HCT116 (cell line): ENCODE results near the gene PLCB1.

Source experiments
- EZH2 ChIP-seq: fragments of 200-600 bp; sonication (generic); IDR thresholded peaks from 2 replicates; pipeline ENCODE4 v1.6.1; 2017; ENCODE audit warnings: antibody characterized with exemption, mixed run types
- POLR2A ChIP-seq: IDR thresholded peaks from 2 replicates; pipeline ENCODE4 v1.7.0; 2011; ENCODE audit warnings: borderline replicate concordance; ENCODE audit not compliant: insufficient read depth, insufficient read length; ENCODE audit errors: extremely low read depth
- POLR2AphosphoS5 ChIP-seq: IDR thresholded peaks from 2 replicates; pipeline ENCODE4 v1.6.1; 2011; ENCODE audit warnings: mild to moderate bottlenecking, low read depth, low read length, moderate library complexity
- RAD21 ChIP-seq: IDR thresholded peaks from 2 replicates; pipeline ENCODE4 v1.6.1; 2012; ENCODE audit warnings: low read depth, mild to moderate bottlenecking
- SP1 ChIP-seq: IDR thresholded peaks from 2 replicates; pipeline ENCODE4 v1.6.1; 2012; ENCODE audit warnings: low read depth
- TCF7L2 ChIP-seq: IDR thresholded peaks from 2 replicates; pipeline ENCODE4 v1.7.0; 2011; ENCODE audit warnings: borderline replicate concordance, inconsistent platforms; ENCODE audit not compliant: insufficient read depth, insufficient read length; ENCODE audit errors: extremely low read depth
- YY1 ChIP-seq: IDR thresholded peaks from 2 replicates; pipeline ENCODE4 v1.6.1; 2011; ENCODE audit warnings: low read length, low read depth, moderate library complexity, mild to moderate bottlenecking; ENCODE audit not compliant: insufficient replicate concordance; ENCODE audit errors: extremely low read depth
- TF ChIP-seq, protein P1 (sequence below): IDR thresholded peaks from 2 replicates; pipeline ENCODE4 v1.6.1; 2012
- TF ChIP-seq, protein P2 (sequence below), 3 experiments: fragments of 200-600 bp in 1 of 3; sonication (generic) in 1 of 3; IDR thresholded peaks in 2 of 3; conservative IDR thresholded peaks in 1 of 3; 2 replicates each; pipeline ENCODE4 v1.5.1; 2012 to 2017; ENCODE audit warnings: low read depth in 2 of 3, low read length in 2 of 3, antibody characterized with exemption in 1 of 3, borderline replicate concordance in 1 of 3, control low read depth in 1 of 3, mild to moderate bottlenecking in 1 of 3, mixed read lengths in 1 of 3, mixed run types in 1 of 3, moderate library complexity in 1 of 3; ENCODE audit not compliant: insufficient read depth in 1 of 3
- TF ChIP-seq, protein P3 (sequence below): IDR thresholded peaks from 2 replicates; pipeline ENCODE4 v1.6.1; 2012; ENCODE audit warnings: low read depth

DNA sequence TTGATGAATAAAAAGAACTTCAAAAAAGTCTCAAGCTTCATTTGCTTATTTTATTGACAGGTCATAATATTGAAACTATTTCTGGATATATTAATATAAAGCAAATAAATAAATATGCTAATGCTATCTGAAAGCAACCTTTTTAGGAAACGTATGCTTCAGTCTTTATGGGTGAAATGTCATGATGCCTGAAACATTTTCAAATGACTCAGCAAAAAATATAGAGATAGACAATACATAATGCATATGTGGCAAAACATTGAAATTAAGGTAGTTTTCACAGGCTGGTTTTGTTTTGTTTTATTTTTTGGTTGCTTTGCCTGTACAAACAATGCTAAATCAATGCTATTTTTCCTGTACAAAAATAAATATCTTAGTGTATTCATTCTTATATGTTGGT, 742.4 kb downstream of the PLCB1 start:
- TF ChIP-seq, protein P1, sequence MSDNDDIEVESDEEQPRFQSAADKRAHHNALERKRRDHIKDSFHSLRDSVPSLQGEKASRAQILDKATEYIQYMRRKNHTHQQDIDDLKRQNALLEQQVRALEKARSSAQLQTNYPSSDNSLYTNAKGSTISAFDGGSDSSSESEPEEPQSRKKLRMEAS, result no peak
- TF ChIP-seq YY1 (no peak), EZH2 (no peak), POLR2AphosphoS5 (no peak), SP1 (no peak), RAD21 (no peak), POLR2A (no peak), TCF7L2 (no peak)
- TF ChIP-seq, protein P2, sequence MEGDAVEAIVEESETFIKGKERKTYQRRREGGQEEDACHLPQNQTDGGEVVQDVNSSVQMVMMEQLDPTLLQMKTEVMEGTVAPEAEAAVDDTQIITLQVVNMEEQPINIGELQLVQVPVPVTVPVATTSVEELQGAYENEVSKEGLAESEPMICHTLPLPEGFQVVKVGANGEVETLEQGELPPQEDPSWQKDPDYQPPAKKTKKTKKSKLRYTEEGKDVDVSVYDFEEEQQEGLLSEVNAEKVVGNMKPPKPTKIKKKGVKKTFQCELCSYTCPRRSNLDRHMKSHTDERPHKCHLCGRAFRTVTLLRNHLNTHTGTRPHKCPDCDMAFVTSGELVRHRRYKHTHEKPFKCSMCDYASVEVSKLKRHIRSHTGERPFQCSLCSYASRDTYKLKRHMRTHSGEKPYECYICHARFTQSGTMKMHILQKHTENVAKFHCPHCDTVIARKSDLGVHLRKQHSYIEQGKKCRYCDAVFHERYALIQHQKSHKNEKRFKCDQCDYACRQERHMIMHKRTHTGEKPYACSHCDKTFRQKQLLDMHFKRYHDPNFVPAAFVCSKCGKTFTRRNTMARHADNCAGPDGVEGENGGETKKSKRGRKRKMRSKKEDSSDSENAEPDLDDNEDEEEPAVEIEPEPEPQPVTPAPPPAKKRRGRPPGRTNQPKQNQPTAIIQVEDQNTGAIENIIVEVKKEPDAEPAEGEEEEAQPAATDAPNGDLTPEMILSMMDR (IDR thresholded peaks at IDR 0.05 in 2 of 3, conservative IDR thresholded peaks at IDR 0.05 in 1 of 3; ENCODE audit: borderline replicate concordance in 1 of 3, insufficient read depth in 1 of 3, low read depth in 2 of 3, low read length in 2 of 3), result no peak
- TF ChIP-seq, protein P3, sequence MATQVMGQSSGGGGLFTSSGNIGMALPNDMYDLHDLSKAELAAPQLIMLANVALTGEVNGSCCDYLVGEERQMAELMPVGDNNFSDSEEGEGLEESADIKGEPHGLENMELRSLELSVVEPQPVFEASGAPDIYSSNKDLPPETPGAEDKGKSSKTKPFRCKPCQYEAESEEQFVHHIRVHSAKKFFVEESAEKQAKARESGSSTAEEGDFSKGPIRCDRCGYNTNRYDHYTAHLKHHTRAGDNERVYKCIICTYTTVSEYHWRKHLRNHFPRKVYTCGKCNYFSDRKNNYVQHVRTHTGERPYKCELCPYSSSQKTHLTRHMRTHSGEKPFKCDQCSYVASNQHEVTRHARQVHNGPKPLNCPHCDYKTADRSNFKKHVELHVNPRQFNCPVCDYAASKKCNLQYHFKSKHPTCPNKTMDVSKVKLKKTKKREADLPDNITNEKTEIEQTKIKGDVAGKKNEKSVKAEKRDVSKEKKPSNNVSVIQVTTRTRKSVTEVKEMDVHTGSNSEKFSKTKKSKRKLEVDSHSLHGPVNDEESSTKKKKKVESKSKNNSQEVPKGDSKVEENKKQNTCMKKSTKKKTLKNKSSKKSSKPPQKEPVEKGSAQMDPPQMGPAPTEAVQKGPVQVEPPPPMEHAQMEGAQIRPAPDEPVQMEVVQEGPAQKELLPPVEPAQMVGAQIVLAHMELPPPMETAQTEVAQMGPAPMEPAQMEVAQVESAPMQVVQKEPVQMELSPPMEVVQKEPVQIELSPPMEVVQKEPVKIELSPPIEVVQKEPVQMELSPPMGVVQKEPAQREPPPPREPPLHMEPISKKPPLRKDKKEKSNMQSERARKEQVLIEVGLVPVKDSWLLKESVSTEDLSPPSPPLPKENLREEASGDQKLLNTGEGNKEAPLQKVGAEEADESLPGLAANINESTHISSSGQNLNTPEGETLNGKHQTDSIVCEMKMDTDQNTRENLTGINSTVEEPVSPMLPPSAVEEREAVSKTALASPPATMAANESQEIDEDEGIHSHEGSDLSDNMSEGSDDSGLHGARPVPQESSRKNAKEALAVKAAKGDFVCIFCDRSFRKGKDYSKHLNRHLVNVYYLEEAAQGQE, result no peak
